ENCODE data around the gene CC2D2A. TPM values are rescaled to one million over a fixed set of nuclear protein-coding genes. Genes with fewer than 3 reads are reported as not detected.

Gene CC2D2A
- total RNA-seq, 3 donors from 2014 or later: 10.7 to 22.9 (median 14.9) TPM

- TF ChIP-seq POLR2AphosphoS5 (IDR thresholded peaks at IDR 0.05) (no peak), CTCF (IDR thresholded peaks at IDR 0.05) (no peak), POLR2A (IDR thresholded peaks at IDR 0.05) (no peak)
- H3K9me3 ChIP-seq: no peaks in the 10 kb centered on the region
- no peaks in the 10 kb centered on the region for H3K4me1 ChIP-seq
- DNase-seq (ENCODE audit: low spot score in 2 of 2): no peak
- peak overlapping the region; percentile 56 to 94 for H3K27ac ChIP-seq
- intact Hi-C loops (cut with DNase I; ENCODE audit: low total_unique reads): no loop called here
- H3K27me3 ChIP-seq: no peaks in the 10 kb centered on the region
- H3K4me3 ChIP-seq: peak overlapping the region; percentile 34 to 58 (median 50)
- H3K36me3 ChIP-seq: no peaks in the 10 kb centered on the region
These were observed 10.2 kb downstream of the CC2D2A start for GRCh38 chr4:15479913-15480185.

DNA sequence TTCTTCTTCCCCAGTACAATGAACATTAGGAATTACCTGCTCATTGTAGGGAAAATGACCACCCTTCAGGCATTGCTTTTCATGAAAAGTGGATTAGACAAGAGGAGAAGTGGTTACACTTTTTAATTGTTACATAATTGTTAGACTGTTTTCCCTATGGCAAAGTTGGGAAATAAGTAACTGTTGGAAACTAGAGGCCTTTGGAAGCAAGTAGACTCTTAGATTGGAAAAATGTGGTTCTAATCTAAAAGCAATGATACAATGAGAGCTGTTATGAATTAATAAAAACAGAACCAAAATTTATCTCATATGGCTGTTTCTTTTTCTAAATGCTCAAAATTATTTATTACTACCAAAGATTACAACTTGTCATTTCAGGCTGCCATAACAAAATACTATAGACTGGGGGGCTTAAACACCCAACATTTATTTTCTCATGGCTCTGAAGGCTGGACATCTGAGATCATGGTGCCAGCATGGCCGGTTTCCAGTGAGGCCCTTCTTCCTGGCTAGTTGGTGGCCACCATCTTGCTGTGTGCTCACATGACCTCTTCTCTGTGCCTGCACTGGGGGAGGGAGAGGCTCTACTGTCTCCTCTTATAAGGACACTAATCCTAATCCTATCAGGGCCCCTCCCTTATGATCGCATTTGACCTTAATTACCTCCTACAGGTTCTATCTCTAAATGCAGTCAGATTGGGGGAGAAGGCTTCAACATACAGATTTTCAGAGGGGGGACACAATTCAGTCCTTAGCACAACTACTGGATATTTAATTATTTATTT is 12.5 kb downstream of the CC2D2A start:
- DNase-seq (ENCODE audit: low spot score in 2 of 2): no peak
- Histone ChIP-seq H3K36me3 (no peaks in the 10 kb centered on the region), H3K4me3 (no peak overlapping the region), H3K9me3 (no peaks in the 10 kb centered on the region), H3K27me3 (no peaks in the 10 kb centered on the region), H3K27ac (peak overlapping the region in 1 of 2 donors; percentile 67), H3K4me1 (no peaks in the 10 kb centered on the region)
- intact Hi-C loops (cut with DNase I; ENCODE audit: low total_unique reads): no loop called here
- no peak for TF ChIP-seq CTCF (IDR thresholded peaks at IDR 0.05)
- TF ChIP-seq POLR2AphosphoS5 (IDR thresholded peaks at IDR 0.05): no peak
- no peak for TF ChIP-seq POLR2A (IDR thresholded peaks at IDR 0.05)

DNA sequence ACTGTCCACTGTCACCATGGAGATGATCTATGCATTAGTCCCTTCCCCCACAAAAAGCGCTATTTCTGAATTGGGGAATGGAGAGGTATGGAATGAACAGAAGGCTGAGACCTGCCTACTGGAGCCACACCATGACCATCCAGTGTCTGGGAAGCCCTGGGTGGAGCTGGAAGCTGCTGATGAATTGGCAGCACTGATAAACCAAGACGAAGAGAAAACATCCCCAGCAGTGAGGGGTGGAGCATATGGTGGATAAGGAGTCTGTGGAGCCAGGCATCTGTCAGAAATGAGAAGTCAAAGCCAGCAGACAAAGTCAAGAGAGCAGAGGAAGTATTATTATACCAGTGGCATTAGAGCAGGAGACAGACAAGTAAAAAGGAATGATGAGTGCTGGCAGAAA is 13.2 kb downstream of the CC2D2A start:
- Histone ChIP-seq H3K27ac (no peak overlapping the region), H3K36me3 (no peaks in the 10 kb centered on the region), H3K4me3 (no peak overlapping the region), H3K9me3 (peaks cover 0 to 1% of the 10 kb centered on the region in 2 donors), H3K27me3 (no peaks in the 10 kb centered on the region), H3K4me1 (no peaks in the 10 kb centered on the region)
- no peak for TF ChIP-seq POLR2A (IDR thresholded peaks at IDR 0.05)
- no peak for TF ChIP-seq CTCF (IDR thresholded peaks at IDR 0.05)
- no peak for TF ChIP-seq POLR2AphosphoS5 (IDR thresholded peaks at IDR 0.05)
- DNase-seq (ENCODE audit: low spot score in 2 of 2): no peak
- intact Hi-C loops (cut with DNase I; ENCODE audit: low total_unique reads): no loop called here

GRCh38 chr4:15488136-15488535 is 18.5 kb downstream of the CC2D2A start:
- H3K9me3 ChIP-seq: peaks cover 0 to 5% of the 10 kb centered on the region in 2 donors
- intact Hi-C loops (cut with DNase I; ENCODE audit: low total_unique reads): no loop called here
- peak overlapping the region in 1 of 2 donors; percentile 69 for H3K27ac ChIP-seq
- DNase-seq (ENCODE audit: low spot score in 2 of 2): no peak
- no peak for TF ChIP-seq POLR2AphosphoS5 (IDR thresholded peaks at IDR 0.05)
- no peak for TF ChIP-seq CTCF (IDR thresholded peaks at IDR 0.05)
- no peak for TF ChIP-seq POLR2A (IDR thresholded peaks at IDR 0.05)
- H3K36me3 ChIP-seq: no peaks in the 10 kb centered on the region
- H3K4me1 ChIP-seq: no peaks in the 10 kb centered on the region
- H3K4me3 ChIP-seq: no peak overlapping the region
- H3K27me3 ChIP-seq: no peaks in the 10 kb centered on the region

GRCh38 chr4:15488658-15489470 is 19.2 kb downstream of the CC2D2A start:
- H3K4me1 ChIP-seq: no peaks in the 10 kb centered on the region
- peak overlapping the region; percentile 27 to 69 for H3K27ac ChIP-seq
- no peak for DNase-seq (ENCODE audit: low spot score in 2 of 2)
- H3K36me3 ChIP-seq: no peaks in the 10 kb centered on the region
- peaks cover 0 to 5% of the 10 kb centered on the region in 2 donors for H3K9me3 ChIP-seq
- no peaks in the 10 kb centered on the region for H3K27me3 ChIP-seq
- no peak overlapping the region for H3K4me3 ChIP-seq
- intact Hi-C loops (cut with DNase I; ENCODE audit: low total_unique reads): no loop called here
- no peak for TF ChIP-seq POLR2A (IDR thresholded peaks at IDR 0.05)
- no peak for TF ChIP-seq CTCF (IDR thresholded peaks at IDR 0.05)
- no peak for TF ChIP-seq POLR2AphosphoS5 (IDR thresholded peaks at IDR 0.05)
